HG03571 (cell line): ENCODE results near the gene SLC8A1.

Experiments used
- ATAC-seq: cut with Tn5 transposase; IDR thresholded peaks from one replicate; pipeline ENCODE4 v1.9.1; 2021; ENCODE audit not compliant: unreplicated experiment

The SLC8A1 gene

DNA sequence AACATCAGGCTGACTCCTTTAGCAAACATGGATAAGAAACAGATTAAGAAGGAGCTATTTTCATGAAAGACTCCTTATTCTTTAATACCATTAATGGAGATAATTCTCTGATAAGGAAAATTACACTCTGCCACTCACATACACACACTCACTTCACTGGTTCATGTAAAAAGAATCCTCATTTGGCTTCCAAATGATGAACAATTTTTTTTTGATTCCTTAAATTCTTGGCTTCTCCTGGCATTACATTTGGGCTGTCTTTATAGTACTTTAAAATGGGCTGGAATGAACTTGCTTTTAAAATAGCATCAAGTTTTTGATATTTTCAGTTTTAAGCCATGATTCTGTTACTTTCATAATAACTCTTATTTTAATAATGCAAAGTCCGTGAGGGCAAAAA, 328.6 kb downstream of the SLC8A1 start:
- no peak for ATAC-seq

DNA sequence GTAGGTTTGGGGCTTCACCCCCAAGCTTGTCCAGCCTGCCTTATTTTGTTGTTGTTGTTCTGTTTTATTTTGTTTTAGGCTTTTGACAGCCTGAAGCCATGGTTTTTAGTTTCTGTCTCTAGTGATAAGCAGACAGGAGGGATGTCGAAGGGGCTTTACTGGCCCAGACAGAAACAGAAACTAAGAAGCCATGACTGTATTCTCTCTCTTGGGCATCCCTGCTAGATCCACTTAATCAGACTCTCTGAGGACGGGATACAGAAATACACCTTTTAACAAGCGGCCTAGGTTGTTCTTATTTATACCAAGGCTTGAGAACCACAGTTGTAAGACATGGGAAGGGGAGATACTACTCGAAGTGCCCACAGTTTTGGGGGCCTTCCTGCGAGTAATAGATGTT, 330.9 kb downstream of the SLC8A1 start:
- no peak for ATAC-seq

DNA sequence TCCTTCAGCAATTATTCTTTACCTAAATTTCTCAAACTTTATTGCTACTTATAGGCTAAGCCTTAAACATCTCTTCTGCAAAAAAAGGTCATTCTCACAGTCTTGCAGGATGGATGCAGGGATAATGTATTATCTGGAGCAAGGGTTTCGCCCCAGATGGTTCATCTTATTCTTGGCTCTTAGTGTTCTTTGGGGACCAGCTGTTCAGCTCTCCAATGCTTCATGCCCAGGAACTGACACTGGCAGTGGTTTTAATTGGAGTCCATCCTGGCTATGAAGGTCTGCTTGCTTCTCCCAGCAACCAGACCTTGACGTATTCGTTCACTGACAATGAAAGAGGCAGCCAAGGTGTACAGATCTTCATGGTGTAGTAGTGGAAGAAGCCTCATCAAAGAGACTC, 331.9 kb downstream of the SLC8A1 start:
- no peak for ATAC-seq

DNA sequence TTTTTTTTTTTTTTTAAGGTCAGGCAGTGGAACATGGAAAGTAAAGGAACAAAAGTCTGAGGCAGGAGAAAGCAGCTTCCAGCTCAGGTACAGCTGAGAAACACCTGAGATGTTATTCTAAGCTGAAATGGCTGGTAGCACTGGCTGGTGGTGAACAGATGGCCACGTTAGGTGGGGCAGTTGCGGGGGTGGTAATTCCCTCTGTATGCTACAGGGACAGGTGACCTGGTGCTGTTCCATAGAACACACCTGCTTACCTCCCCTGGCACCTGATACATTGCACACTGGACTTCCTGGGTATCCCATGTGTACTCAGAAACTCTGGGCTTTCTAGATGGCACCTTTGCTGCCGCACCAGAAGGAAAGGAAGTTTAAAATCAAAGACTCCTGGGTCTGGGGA, 333.3 kb downstream of the SLC8A1 start:
- no peak for ATAC-seq

DNA sequence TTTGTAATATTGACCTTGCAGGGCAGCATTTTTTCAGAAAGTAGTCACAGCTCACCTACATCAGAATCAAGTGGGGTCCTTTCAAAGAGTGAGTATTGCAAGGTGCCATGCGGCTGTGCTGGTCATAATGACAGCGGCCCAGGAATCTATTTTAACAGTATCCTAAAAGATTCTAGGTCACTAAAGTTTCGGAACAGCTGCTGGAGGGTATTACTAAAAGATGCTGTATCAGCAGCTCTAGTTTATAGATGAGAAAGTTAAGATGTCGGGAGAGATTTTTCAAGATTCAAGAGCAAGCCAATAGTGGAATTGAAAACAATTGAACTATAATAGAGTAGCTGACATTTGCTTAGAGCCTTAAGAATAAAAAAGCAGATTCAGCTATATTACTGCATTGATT, 336.0 kb downstream of the SLC8A1 start:
- no peak for ATAC-seq

DNA sequence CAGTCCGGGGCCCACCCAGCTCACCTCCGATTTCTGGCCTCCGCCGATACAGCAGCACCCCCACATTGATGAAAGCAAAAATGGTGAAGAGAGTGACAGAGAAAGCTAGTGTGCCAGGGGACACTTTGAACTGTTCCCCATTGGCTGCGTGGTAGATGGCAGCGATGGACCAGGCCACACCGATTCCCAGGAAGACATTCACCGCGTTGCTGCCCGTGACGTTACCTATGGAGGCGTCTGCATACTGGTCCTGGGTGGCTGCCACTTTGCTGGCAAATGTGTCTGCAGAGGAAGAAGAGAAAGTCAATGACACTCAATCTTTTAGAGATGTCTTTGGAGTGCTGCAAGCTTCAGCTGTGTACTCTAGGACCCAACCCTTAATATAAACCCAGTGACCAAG, 336.5 kb downstream of the SLC8A1 start:
- ATAC-seq = no peak

DNA sequence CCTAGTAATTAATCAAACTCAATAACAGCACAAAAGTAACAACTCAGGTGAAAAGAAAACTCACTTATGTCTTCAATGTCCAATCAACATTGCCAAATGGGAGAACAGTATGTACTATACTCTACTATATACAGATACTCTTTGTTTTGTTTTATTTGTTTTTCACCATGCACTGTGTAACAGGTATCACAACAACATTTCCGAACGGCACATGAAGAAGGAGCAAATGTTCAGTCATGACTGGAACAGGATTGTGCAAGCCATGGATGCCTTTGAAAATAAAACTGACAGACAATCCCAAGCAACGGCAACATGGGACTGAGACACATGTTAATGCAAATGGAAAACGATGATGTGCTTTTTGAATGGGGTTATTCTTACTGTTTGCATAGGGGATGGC, 337.9 kb downstream of the SLC8A1 start:
- no peak for ATAC-seq

DNA sequence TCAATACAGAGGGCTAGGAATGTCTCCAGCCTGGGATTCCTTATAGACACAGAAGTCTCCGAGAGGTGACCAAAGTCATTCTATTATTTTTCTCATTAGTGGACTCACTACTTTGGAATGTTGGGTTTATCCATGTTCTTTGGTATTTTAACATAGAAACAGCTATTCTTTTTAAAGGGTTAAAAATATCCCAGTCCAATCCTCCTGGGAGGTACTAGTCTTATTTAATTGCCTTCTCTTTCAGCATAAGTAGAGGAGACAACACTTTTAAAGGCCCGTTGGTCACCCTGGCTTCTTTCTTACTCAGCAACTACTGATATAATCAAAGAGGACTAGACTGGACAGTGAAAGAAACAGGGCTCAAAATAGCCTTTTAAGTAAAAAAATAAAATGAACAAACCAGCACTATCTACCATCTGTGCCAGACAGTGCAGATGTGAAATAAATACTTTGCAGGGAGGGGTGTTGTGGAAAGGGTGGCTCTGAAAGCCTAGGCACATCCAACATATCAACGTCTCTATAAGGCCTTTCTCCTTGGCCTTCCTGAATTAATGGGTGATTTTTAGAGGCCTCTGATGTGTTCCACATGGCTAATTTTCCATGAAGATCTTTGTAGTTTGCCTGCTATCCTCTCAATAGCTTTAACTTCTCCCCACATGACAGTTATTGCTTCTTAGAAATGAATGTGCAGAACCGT, 338.5 kb downstream of the SLC8A1 start:
- no peak for ATAC-seq

DNA sequence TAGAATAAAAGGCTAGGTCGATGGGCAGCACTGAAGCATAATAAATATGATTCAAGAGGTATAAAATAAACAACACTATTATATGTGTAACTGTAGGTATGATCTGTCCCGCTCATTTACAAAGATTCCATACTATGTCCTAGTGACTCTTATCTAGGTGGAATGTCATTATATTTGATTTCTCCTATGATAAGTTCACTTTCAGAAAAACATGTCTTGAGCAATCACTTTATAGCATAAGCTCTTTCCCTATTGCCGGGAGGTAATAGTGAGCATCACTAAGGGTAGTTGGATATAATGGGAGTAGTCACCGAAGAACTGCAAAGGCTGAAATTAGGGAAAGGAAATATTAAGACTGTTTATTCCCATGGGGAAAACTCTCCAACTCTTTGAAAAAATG, 342.5 kb downstream of the SLC8A1 start:
- ATAC-seq = no peak

DNA sequence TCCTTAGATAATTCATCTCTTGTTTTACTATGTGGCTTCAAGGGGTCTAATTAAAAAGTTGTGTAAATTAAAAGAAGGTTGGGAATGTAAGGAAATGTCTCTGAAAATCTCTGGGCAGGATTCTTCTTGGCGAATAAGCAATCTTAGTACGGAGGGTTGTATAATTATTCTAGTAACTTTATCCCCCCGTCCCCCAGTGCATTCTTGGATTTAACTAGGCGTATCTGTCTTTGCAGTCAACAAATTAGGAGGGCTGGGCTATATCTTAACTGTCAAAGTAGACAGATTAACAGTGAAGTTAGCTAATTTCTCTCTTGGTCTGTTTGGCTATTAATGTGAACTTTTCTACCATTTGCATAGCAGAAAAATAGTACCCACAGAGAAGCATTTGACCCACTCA, 343.0 kb downstream of the SLC8A1 start:
- ATAC-seq = no peak

DNA sequence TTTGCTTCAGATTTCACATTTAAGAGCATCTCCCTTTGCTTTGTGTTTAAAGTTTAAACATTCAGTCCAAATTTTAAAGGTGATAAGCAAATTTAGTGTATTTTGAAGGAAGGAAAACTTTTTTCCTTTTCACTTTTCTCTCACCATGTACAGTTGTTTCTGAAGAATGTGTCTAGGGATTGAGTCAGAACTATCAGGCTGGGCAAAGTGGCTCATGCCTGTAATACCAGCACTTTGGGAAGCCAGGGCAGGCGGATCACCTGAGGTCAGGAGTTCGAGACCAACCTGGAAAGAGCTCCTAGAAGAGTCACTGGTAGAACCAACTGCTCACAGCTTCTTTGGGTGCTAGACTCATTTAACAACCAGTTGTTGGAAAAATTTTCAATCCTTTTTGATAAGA, 345.8 kb downstream of the SLC8A1 start:
- no peak for ATAC-seq

DNA sequence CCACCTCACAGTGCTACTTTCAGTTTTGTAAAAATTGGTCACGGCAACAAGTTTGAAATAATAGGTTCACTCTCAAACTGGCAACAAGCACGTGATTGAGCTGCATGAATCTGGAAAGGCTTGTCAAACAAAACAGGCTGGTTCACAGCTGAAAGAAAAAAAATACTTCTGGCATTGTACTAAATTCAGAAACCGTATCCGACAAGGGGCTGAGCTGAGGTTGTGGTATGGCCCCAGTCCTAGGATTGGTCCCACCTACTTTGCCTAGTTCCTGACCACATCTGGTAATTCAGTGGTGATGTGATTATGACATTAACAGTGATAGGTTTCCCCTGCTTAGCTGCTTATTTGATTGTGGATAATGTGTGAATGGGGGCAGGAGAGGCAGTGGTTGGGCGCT, 346.3 kb downstream of the SLC8A1 start:
- no peak for ATAC-seq

DNA sequence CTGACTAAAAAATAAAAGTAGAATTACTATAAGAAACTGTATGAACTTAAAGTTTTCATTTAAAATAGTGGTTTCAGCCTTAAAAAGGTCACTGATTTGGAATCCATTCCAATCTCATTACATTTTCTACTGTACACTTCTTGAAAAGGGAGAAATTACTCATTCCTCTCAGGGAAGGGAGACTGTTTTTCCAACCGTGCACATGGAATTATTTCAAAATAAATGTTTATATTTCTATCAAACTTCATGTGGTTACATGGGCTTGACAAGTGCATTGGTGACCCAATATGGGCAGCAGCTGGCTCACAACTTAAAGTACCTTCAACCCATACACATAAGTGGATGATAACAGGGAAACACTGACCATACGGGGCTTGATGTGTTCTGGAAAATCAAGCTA, 348.3 kb downstream of the SLC8A1 start:
- no peak for ATAC-seq

DNA sequence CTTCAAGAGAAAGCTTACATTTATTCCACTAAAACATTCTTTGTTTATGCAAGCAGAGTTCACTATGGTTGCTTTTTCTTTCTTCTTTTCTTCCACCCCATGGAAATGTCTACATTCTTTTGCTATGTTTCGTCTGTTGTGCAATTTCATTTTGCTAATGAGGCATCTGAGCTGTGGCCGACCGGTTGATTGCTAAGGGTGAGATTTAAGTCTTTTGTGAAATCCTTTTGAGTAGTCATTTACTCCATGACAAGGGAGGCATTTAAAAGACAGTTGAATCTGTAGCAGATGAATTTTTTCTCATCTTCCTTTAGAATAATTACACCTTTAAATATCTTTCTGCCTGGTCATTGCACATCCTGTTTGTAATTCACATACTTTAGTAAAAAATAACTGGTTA, 348.7 kb downstream of the SLC8A1 start:
- no peak for ATAC-seq

DNA sequence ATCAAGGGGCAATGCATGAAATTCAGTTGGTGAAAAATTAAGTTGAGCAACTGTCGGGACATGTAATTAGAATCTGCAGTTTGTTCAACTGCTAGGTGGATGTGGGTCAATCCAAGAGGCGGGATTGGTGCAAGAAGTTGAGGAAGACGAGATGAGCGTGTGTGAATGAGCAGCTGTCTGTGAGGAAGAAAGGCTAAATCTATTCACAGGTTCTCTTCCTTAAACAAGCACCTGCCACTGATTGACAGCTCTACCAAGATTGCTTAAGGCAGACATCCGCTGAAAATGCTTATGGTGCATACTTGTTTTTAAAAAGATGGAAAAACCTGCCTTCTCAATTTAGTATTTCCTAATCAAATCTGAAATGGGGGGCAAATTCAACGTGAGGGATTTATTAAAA, 349.4 kb downstream of the SLC8A1 start:
- no peak for ATAC-seq

DNA sequence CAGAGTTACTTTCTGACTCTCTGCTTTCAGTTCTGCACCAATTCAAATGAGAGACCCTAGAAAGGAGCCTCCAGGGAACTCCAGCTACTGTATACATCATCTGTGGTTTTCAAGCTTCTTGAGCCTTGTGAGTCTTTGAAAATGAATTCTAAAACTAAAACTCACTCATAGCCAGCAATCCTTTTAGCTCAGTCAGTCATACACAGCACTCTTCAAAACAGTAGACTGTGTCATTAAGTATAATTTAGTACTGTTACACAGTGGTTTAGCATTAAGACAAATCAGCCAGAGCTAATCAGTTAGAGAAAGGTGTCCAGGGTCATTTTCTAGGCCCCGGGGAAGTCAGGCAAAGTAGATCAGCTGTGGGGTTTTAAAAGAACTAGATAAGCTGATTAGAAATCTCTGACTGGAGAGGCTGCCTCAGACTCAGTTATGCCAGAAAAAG, 350.7 kb downstream of the SLC8A1 start:
- no peak for ATAC-seq

DNA sequence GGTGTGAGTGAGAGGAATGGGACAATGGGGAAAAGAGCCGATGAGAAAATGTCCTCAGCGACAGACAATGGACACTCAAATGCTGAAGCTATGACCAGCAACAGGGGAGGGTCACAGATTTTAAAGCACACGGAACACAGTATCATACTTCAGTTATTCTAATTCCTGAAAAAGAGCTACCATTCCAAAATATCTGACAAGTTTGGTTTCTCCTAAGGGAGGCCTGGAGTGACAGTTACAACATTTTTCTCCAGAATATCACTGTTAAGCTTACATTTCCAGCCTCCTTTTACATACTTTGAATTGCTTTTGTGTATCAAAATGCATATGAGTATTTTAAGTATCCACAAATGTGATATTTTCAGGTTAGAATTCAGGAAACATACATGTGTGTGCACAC, 351.2 kb downstream of the SLC8A1 start:
- no peak for ATAC-seq

DNA sequence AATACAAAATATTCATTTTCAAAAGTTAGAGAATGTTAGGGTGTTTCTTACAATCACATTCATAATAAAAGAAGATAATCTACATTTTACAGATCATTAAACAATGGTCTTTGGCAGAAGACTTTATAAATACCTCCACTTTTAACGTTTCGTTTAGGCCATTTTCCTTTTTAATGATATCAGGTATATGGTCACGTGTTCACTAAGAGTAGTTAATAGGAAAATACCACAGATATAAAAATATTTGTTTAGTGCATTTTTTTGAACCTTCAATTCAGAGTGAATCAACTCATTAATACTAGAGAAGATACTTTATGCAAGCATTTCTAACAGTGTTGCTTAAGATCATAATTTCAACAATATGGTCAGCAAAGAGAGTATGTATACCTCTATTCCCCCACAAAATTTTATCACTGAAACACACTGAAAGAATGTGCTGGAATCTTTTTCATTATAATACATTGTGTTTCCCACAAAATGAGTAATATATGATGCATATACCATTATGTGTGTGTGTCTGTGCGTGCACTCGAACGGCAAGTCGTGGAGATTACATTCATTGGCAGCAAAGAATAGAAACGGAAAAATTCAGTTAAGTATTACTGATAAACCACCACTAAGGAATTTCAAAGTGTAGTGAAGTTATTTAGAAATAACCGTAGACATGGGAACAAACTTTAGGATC, 353.0 kb downstream of the SLC8A1 start:
- ATAC-seq = no peak

DNA sequence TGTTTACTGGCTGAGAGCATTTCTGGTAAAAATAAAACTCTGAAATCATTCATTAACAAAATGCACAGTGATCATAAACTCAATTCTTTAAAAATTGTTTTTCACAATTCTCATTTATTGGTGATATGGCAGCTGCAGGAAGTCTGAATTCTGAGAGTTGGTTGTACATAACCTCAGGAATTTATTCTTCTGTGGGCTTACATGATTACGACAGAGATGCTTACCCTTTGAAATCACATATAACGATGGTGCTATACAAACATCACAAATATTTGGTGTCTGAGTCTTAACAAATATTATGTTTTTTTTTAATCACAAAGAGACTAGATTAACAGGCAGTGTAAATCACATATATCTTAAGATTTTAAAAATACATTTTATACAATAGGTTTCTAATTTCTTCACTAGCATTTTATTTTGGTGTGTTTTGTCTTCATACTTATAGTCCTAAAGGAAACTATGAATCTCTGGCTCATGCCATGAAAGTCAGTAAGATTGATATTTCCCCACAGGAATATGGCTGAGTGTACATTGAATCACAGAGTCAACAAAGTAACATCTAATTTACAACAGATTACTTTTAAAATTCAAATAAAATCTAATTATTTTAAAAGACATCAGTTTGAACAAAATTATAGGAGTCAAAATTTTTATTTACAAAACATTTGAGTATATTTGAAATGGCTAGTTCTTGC, 354.1 kb downstream of the SLC8A1 start:
- no peak for ATAC-seq

DNA sequence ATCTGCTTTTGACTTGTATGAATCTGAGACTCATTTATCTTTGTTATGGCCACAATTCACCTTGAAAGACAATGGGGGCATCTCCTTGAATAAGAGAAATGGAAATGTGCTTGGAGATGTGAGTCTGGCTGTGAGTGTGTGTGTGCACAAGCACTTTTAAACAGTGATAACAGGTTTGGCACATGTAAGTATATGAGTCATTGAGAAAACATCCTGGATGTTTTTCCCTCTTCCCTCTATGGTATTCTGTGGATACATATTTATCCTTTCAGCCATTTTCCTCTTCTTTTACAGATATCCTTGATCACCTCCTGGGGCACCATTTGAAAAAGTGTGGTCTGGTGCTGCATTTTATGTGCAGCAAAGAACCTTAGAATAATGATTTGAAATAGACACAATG, 355.5 kb downstream of the SLC8A1 start:
- ATAC-seq = no peak

DNA sequence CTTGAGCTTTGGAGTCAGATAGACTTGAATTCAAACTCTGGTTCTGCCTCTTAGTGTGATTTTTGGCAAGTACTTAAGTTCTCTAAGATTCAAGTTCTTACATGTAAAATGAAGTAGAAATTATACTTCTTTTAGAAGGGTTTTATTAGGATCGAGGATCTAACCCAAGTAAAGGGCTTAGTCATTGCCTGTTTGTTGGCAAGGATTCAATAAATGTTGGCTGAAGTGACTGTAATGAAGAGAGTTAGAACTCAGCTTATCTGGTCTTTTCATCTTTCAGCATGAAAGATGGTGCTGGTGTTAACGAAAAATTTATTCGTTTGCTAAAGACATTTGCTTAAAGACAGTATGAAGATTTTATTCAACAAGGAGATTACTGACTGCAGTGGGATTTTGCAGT, 356.9 kb downstream of the SLC8A1 start:
- no peak for ATAC-seq

DNA sequence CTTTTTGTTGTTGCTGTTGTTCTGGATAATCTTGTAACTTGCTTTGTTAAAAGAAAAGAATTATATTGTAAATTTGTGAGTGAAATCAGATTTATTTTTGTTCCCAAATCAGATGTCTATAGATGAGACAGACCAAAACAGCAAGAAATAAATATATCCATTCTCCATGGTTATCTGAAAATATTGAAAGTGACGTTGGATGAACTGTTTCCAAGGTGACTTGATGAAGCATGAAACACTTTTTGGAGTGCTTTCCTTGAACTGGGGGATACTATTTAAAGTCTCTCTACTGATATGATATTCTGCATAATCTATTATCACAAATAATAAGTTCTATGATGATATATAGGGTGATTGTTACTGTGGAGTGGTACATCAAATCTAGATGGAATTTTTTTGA, 357.4 kb downstream of the SLC8A1 start:
- ATAC-seq = no peak
